ENCODE measurements around the gene TOP1.

TOP1 gene

DNA sequence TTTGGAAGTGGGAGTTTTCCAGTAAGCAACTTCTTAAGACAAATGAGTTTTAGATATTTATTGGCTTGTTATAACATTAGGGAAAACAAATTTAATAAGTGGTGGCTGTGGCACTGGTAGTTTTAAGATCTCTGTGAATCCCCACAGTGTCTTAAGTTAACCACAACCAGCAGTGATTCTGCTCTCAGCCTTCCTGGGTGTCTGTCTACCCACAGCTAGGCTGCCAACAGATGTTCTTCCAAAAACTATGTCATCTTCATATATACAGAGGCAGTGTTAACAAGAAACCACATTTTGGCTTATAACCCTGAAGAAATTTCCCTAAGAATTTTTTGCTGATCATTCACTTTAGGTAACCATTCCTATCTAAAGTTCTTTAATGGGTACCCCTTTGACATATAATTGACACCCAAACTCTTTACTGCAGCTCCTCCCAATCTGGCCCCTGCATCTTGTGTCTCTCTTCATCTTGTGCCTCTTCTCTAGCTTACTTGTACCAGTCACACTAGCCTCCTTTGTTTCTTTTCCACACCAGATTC lies 52.7 kb downstream of the TOP1 start:
- TF ChIP-seq, protein P1, sequence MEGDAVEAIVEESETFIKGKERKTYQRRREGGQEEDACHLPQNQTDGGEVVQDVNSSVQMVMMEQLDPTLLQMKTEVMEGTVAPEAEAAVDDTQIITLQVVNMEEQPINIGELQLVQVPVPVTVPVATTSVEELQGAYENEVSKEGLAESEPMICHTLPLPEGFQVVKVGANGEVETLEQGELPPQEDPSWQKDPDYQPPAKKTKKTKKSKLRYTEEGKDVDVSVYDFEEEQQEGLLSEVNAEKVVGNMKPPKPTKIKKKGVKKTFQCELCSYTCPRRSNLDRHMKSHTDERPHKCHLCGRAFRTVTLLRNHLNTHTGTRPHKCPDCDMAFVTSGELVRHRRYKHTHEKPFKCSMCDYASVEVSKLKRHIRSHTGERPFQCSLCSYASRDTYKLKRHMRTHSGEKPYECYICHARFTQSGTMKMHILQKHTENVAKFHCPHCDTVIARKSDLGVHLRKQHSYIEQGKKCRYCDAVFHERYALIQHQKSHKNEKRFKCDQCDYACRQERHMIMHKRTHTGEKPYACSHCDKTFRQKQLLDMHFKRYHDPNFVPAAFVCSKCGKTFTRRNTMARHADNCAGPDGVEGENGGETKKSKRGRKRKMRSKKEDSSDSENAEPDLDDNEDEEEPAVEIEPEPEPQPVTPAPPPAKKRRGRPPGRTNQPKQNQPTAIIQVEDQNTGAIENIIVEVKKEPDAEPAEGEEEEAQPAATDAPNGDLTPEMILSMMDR (IDR thresholded peaks at IDR 0.05) = no peak
- H3K9me3 ChIP-seq = no peaks in the 10 kb centered on the region
- H3K4me3 ChIP-seq = no peak overlapping the region
- intact Hi-C loops (cut with DNase I; ENCODE audit: low total_unique reads) = no loop called here
- H3K36me3 ChIP-seq = peaks cover 28 to 40% (median 37%) of the 10 kb centered on the region in 3 donors
- H3K27me3 ChIP-seq = no peaks in the 10 kb centered on the region
- H3K4me1 ChIP-seq = peaks cover 0 to 35% (median 16%) of the 10 kb centered on the region in 4 donors
- no peak for DNase-seq
- H3K27ac ChIP-seq = no peak overlapping the region

DNA sequence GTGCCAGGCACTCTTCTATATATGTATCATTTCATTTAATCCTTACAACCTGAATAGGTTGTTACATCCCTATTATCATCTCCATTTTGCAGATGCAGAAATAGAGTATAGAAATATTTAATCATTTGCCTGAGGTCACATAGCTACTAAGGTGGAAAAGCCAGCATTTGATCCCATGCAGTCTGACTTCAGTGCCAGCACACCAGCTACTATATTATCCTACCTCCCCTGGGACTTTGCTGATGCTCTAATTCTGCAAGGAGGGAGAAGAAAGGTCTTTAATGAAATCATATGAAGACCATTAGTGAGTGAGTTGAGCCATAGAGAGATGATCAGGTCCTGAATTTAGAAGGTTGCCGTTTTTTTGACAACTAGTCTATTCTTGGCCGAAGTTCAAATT lies 53.7 kb downstream of the TOP1 start:
- intact Hi-C loops (cut with DNase I; ENCODE audit: low total_unique reads) = no loop called here
- H3K9me3 ChIP-seq = no peaks in the 10 kb centered on the region
- peaks cover 0 to 26% (median 11%) of the 10 kb centered on the region in 4 donors for H3K4me1 ChIP-seq
- H3K4me3 ChIP-seq = no peak overlapping the region
- no peak for DNase-seq
- H3K36me3 ChIP-seq = peaks cover 28 to 40% (median 37%) of the 10 kb centered on the region in 3 donors
- H3K27ac ChIP-seq = no peak overlapping the region
- no peaks in the 10 kb centered on the region for H3K27me3 ChIP-seq
- TF ChIP-seq, protein P1 (IDR thresholded peaks at IDR 0.05) = no peak

- H3K36me3 ChIP-seq = peaks cover 33 to 66% (median 49%) of the 10 kb centered on the region in 3 donors
- intact Hi-C loops (cut with DNase I; ENCODE audit: low total_unique reads) = no loop called here
These were observed 57.0 kb downstream of the TOP1 start for GRCh38 chr20:41085606-41086005.

DNA sequence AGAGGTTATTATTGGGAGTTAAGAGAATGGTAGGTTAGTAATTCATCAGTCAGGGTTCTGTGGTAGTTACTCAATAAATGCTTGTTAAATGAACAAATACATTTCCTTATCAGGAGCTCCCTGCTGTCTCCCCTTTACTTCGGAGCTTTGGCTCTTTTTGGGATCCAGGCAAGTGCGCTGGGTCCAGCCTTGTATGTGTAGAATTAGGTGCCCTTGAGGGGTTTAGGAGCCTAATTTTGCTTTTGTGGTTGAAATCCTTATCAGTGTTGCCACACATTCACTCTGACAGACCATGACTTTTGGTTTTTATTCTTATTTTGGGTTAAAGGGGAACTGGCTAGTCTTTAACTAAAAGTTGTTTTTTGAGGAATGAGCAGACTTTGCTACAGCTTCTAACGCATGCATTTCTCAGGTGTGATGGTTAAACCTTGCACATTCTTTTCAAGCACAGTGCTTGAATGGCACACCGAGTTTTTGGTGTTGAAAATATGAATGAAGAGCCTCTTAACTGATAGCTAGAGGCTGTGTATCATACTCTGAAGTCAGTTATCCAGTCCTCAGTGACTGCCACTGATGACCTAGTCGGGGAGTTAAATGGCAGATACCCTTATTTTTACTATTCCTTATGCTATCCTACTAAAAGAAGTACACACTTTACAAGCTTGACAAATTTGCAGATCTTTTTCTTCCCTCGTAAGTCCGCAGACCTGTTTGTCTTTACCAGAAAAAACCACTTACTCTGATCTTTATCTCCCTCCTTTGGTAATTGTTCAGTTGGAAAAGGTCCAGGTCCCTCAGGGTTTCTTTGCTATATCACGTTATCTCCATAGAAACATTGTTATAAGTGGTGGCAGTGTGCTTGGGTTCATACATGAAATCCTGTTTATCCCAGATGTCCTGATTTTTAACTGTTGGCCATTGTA lies 58.0 kb downstream of the TOP1 start:
- DNase-seq = no peak
- Histone ChIP-seq H3K4me3 (no peak overlapping the region), H3K9me3 (no peaks in the 10 kb centered on the region), H3K36me3 (peaks cover 32 to 66% (median 47%) of the 10 kb centered on the region in 3 donors), H3K27ac (no peak overlapping the region), H3K4me1 (no peaks in the 10 kb centered on the region), H3K27me3 (no peaks in the 10 kb centered on the region)
- TF ChIP-seq, protein P1 (IDR thresholded peaks at IDR 0.05) = no peak
- intact Hi-C loops (cut with DNase I; ENCODE audit: low total_unique reads) = no loop called here

More at GRCh38 chr20:41085606-41086005, 57.0 kb downstream of the TOP1 start:
- H3K9me3 ChIP-seq = no peaks in the 10 kb centered on the region
- no peak overlapping the region for H3K27ac ChIP-seq
- TF ChIP-seq, protein P1 (IDR thresholded peaks at IDR 0.05) = no peak
- peaks cover 0 to 6% (median 3%) of the 10 kb centered on the region in 4 donors for H3K4me1 ChIP-seq
- no peak for DNase-seq
- no peak overlapping the region for H3K4me3 ChIP-seq
- H3K27me3 ChIP-seq = no peaks in the 10 kb centered on the region

DNA sequence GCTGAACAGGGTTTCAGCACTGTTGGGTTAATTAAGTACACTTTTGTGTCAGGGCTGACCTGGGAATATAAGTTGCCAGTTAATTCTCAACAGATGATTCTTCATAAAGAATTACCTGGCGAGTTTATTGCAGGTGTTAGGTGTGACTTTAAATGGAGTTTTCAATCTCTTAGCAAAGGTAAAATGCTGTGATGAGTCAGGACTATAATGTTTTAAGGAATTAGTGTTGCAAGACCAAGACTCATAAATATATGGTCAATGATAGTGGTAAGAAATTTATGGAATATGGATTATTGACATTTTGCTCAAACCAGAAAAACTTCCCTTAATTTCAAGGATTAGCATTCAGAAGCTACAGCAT lies 58.7 kb downstream of the TOP1 start:
- TF ChIP-seq, protein P1 (IDR thresholded peaks at IDR 0.05) = no peak
- H3K27ac ChIP-seq = no peak overlapping the region
- H3K27me3 ChIP-seq = no peaks in the 10 kb centered on the region
- H3K9me3 ChIP-seq = no peaks in the 10 kb centered on the region
- H3K4me1 ChIP-seq = no peaks in the 10 kb centered on the region
- peaks cover 31 to 66% (median 41%) of the 10 kb centered on the region in 3 donors for H3K36me3 ChIP-seq
- no peak overlapping the region for H3K4me3 ChIP-seq
- intact Hi-C loops (cut with DNase I; ENCODE audit: low total_unique reads) = no loop called here
- DNase-seq = no peak

Data from tibial artery (tissue), 4 donors.